LNCaP clone FGC (cell line): Measurements from ENCODE around the gene NDUFB3.

ENCODE experiments used
- DNase-seq: peaks from one replicate; pipeline ENCODE4 v3.0.0-alpha.2; 2011; ENCODE audit warnings: low read depth
- H3K4me3 ChIP-seq: 2 replicates; pipeline ENCODE4 v1.5.1; 2011; ENCODE audit warnings: mild to moderate bottlenecking, low read depth, low read length, control low read depth
- TF ChIP-seq, protein P1 (sequence below): IDR thresholded peaks from 2 replicates; pipeline ENCODE4 v1.5.1; 2012; ENCODE audit warnings: mild to moderate bottlenecking; ENCODE audit not compliant: control insufficient read depth, insufficient read depth; ENCODE audit errors: extremely low read depth

The NDUFB3 gene

DNA sequence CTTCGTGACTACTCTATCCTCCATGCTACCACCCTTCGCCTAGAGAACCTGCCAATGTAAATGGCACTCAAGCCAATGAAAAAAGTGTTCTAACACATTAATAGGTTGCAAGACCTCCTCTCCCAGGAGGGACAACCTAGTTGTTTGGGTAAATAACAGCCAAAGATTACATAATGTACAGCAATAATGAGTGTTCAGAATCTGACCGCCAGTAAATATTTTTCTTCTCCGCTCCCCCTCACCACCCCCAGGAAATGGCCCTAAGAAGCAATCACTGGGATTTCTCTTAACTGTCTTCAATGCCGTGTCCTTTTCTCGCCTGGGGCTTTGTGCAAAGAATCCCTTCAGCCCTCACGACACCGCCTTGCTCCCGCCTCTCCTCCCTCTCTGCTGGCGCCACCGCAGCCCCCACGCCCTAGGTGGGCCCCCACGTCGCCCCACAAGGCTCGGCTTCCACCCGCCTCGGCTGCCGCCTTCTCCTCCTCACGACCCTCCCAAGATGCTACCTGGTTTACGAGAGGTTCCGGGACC is 788 bp upstream of the NDUFB3 start:
- DNase-seq, result no peak
- TF ChIP-seq, protein P1, sequence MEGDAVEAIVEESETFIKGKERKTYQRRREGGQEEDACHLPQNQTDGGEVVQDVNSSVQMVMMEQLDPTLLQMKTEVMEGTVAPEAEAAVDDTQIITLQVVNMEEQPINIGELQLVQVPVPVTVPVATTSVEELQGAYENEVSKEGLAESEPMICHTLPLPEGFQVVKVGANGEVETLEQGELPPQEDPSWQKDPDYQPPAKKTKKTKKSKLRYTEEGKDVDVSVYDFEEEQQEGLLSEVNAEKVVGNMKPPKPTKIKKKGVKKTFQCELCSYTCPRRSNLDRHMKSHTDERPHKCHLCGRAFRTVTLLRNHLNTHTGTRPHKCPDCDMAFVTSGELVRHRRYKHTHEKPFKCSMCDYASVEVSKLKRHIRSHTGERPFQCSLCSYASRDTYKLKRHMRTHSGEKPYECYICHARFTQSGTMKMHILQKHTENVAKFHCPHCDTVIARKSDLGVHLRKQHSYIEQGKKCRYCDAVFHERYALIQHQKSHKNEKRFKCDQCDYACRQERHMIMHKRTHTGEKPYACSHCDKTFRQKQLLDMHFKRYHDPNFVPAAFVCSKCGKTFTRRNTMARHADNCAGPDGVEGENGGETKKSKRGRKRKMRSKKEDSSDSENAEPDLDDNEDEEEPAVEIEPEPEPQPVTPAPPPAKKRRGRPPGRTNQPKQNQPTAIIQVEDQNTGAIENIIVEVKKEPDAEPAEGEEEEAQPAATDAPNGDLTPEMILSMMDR, result no peak
- peak overlapping the region; percentile 63 for H3K4me3 ChIP-seq

DNA sequence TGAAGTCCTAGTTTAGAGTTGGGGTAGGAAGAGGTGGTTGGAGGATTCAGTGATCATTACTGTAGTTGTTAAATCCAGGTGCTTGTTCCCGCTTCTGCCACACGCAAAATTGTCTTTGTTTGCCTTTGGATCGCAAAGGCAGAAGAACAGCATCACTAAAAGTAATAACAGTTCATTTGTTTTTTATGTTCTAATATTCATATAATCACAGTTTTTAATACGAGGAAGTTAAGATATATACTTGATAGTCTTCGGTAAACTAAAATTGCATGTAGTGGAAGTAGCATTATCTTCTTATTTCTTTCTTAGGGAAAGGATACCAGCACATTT is 365 bp downstream of the NDUFB3 start:
- peak overlapping the region; percentile 63 for H3K4me3 ChIP-seq
- no peak for DNase-seq
- TF ChIP-seq, protein P1, result no peak

DNA sequence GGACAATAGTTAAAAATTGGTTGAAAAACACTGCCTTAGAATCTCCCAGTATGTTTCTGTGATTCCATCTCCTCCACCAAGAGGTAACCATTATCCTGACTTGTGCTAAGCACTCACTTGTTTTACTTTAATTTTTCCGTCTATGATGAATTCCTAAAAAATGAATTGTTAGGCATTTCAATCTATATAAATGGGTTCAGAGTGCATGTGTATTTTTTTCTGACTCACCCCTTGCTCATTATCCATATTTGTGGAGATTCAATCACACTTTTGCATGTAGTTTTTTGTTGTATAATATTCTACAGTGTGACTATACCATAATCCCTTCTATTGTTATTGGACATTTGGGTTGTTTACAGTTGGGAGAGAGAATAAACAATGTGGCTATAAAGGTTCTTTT is 1.3 kb downstream of the NDUFB3 start:
- peak overlapping the region; percentile 63 for H3K4me3 ChIP-seq
- TF ChIP-seq, protein P1, result no peak
- DNase-seq, result no peak

DNA sequence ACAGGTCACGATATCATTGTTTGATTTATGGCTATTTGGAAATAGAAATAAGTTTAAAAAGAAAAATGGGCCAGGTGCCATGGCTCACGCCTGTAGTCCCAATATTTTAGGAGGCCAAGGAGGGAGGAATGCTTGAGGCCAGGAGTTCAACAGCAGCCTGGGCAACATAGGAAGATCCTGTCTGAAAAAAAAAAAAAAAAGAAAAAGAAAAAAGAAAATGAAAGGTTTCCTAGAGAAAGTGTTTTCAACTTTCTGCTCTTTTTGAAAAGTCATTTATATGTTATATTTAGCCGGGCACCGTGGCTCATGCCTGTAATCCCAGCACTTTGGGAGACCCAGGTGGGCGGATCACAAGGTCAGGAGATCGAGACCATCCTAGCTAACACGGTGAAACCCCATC is 3.2 kb downstream of the NDUFB3 start:
- H3K4me3 ChIP-seq, result no peak overlapping the region
- DNase-seq, result no peak
- TF ChIP-seq, protein P1, result no peak

DNA sequence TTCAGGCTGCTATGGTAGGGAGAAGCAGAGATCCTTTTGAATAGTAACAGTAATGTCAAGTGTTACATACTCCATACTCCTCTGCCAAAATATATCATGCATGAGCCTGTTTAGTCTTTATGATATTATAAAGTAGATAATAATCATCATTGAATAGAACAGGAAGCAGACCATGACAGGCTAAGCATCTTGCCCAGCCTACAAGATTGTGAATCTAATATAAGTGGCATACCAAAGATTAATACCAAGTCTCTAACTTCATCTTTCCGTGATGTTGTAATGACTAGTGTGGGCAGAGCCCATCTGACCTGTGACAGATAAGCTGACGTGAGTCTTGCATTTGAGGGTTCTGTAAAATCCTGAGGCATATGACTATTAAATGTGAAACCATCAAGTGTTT is 13.1 kb downstream of the NDUFB3 start:
- TF ChIP-seq, protein P1, result no peak
- DNase-seq, result no peak
- H3K4me3 ChIP-seq, result no peak overlapping the region

DNA sequence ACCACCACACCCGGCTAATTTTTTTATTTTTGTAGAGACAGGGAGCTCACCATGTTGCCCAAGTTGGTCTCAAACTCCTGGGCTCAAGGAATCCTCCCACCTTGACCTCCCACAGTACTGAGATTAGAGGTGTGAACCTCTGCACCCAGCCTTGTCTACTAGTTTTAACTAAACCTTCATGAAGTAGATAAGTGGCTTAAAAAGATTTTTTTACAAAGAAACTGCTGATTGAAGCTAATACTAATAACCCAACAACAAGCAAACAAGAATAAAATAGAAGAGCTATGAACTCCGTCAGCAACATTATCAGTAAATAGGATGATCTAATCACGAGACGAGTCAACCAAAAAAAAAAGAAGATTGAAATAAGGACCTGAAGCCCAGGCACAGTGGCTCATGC is 18.8 kb downstream of the NDUFB3 start:
- no peak for DNase-seq
- TF ChIP-seq, protein P1, result no peak
- H3K4me3 ChIP-seq, result no peak overlapping the region

DNA sequence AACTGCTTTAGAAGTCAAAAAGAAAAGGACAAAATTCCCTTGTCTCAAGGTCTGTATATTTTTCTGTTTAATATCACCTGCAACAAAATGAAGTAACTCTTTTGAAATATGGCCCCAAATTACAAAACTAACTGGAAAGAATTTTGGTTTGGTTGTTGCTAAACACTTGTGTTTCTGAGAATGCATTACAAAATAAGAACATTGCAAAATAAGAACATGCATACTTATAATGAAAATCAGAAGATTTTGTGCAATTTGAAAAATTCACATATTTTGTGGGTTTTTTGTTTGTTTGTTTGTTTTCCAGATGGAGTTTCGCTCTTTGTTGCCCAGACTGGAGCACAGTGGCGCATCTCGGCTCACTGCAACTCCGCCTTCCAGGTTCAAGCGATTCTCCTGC is 21.8 kb downstream of the NDUFB3 start:
- TF ChIP-seq, protein P1, result no peak
- H3K4me3 ChIP-seq, result no peak overlapping the region
- DNase-seq, result no peak
